Left lung (tissue), 10 donors: ENCODE results near the gene FMNL2. TPM values are rescaled to one million over a fixed set of nuclear protein-coding genes. Genes with fewer than 3 reads are reported as not detected.
A peak's percentile ranks its signal among the peaks of the same experiment; 100 is the strongest.
"Not testable (repeated sequence)": the region's sequence is repeated elsewhere in the genome, so short reads cannot be mapped to it uniquely, and the experiment has no call there.

ENCODE experiments used
- ATAC-seq: fragments of 200-7000 bp; cut with Tn5 transposase; one replicate; pipeline ENCODE4 v1.9.1; 2020; ENCODE audit warnings: moderate library complexity
- DNase-seq, 4 donors: peaks; one replicate each; pipeline ENCODE4 v3.0.0-alpha.2; 2013 to 2020
- H3K27ac ChIP-seq, 2 donors: fragments of 200-600 bp; sonication (generic) in 1 of 2; one replicate each; pipeline versions ENCODE4 v1.5.0 to v1.8.0; 2020 to 2021
- H3K27me3 ChIP-seq, 2 donors: fragments of 200-600 bp; sonication (generic) in 1 of 2; one replicate each; pipeline versions ENCODE4 v1.5.0 to v1.8.0; 2020 to 2021
- H3K36me3 ChIP-seq, 2 donors: fragments of 200-600 bp; sonication (generic) in 1 of 2; one replicate each; pipeline versions ENCODE4 v1.5.0 to v1.8.0; 2020 to 2021
- H3K4me1 ChIP-seq, 2 donors: fragments of 200-600 bp; one replicate each; pipeline ENCODE4 v1.8.0; 2021
- H3K4me3 ChIP-seq, 2 donors: fragments of 200-600 bp; sonication (generic) in 1 of 2; one replicate each; pipeline versions ENCODE4 v1.5.0 to v1.8.0; 2020 to 2021; ENCODE audit warnings: mild to moderate bottlenecking in 1 of 2
- H3K9me3 ChIP-seq, 2 donors: fragments of 200-600 bp; sonication (generic) in 1 of 2; one replicate each; pipeline versions ENCODE4 v1.5.0 to v1.8.0; 2020 to 2021
- CTCF ChIP-seq, 2 donors: fragments of 200-600 bp; sonication (generic) in 1 of 2; IDR thresholded peaks; one replicate each; pipeline versions ENCODE4 v1.5.0 to v1.8.0; 2021; ENCODE audit warnings: antibody characterized with exemption in 2 of 2
- intact Hi-C, 2 donors: fragments of 100-400 bp; cut with DNase I; formaldehyde crosslinking; loops; one replicate each; pipeline versions ENCODE4 v1.11.2 to v1.14.2; 2022
- polyA plus RNA-seq, 6 donors: library from polyadenylated mRNA; unstranded; fragments of 120-200 nt; gene quantifications; one replicate each; pipeline ENCODE4 v1.2.1, GENCODE V29; 2013; ENCODE audit not compliant: insufficient read length in 6 of 6
- total RNA-seq, 2 donors: library from RNA; stranded (reverse); fragmentation: NEBNext Ultra II Directional; extraction: Animal tissue kit (Norgen Biotek cat#: 25700); gene quantifications; one replicate each; pipeline ENCODE4 v1.2.1, GENCODE V29; 2021
- donor health status: DM: no; HTN: yes; CAD: no.
- donor health status: DM: no; HTN: no; CAD: no.

Gene FMNL2
- total and polyA plus RNA-seq, 8 donors, result 36.3 to 90.0 (median 77.7) TPM

DNA sequence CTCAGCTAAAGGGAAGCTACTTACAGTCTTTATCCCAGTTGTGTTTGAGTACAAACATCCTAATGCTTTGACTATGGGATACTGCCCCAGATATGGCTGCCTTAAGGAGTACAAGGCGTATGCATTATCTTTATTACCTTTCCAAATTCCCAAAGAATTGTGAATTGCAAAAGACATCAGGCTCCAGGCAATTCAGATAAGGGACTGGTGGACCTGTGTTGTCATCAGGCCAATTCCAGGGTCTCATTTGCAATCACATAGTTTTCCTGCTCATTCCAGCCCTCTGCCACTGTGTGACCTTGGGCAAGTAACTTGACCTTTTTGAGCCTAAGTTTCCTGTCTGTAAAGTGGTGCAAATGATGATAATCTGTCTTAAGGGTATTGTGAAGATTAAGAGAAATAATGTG lies 137.5 kb downstream of the FMNL2 start:
- Histone ChIP-seq H3K9me3 (no peaks in the 10 kb centered on the region), H3K36me3 (no peaks in the 10 kb centered on the region), H3K27ac (no peak overlapping the region), H3K4me3 (no peak overlapping the region), H3K27me3 (no peaks in the 10 kb centered on the region), H3K4me1 (peaks cover 5 to 39% of the 10 kb centered on the region in 2 donors)
- intact Hi-C loops, result no loop called here
- no peak for DNase-seq
- no peak for TF ChIP-seq CTCF (IDR thresholded peaks at IDR 0.05)
- no peak for ATAC-seq

- intact Hi-C loops, result no loop called here
- Histone ChIP-seq H3K9me3 (no peaks in the 10 kb centered on the region), H3K27me3 (no peaks in the 10 kb centered on the region), H3K36me3 (no peaks in the 10 kb centered on the region), H3K4me1 (peaks cover 5 to 31% of the 10 kb centered on the region in 2 donors), H3K27ac (no peak overlapping the region), H3K4me3 (no peak overlapping the region)
- no peak for TF ChIP-seq CTCF (IDR thresholded peaks at IDR 0.05)
- no peak for DNase-seq
- ATAC-seq, result peak; percentile 13
Measured at GRCh38 chr2:152473151-152473857, 138.3 kb downstream of the FMNL2 start.

GRCh38 chr2:152474523-152474922 lies 139.5 kb downstream of the FMNL2 start:
- DNase-seq, ATAC-seq, H3K36me3 ChIP-seq, H3K9me3 ChIP-seq, H3K4me3 ChIP-seq, H3K27me3 ChIP-seq, H3K27ac ChIP-seq, intact Hi-C loops: not testable (repeated sequence)
- peaks cover 5 to 18% of the 10 kb centered on the region in 2 donors for H3K4me1 ChIP-seq

DNA sequence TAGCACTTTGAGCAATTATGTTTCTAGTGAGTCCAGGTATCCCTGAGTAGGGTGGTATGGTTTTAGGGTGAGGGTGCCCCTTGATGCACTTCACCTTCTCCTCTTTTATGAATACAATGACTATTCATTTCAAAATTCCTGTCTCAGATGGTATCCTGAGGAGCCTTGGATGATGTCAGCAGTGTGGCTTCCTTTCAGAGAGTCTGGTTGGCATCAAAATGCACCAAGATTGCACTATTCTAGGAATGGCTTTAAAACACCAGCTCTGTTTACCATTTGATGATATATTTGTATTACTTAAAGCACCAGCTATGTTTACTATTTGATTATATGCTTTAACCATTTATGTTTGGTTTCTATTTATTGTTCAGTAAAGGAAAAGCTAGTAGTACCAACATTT lies 141.0 kb downstream of the FMNL2 start:
- no peaks in the 10 kb centered on the region for H3K9me3 ChIP-seq
- H3K27ac ChIP-seq, result no peak overlapping the region
- no peak overlapping the region for H3K4me3 ChIP-seq
- intact Hi-C loops, result no loop called here
- no peak for DNase-seq
- TF ChIP-seq CTCF (IDR thresholded peaks at IDR 0.05), result no peak
- no peaks in the 10 kb centered on the region for H3K36me3 ChIP-seq
- no peak for ATAC-seq
- no peaks in the 10 kb centered on the region for H3K27me3 ChIP-seq
- peaks cover 5 to 11% of the 10 kb centered on the region in 2 donors for H3K4me1 ChIP-seq

DNA sequence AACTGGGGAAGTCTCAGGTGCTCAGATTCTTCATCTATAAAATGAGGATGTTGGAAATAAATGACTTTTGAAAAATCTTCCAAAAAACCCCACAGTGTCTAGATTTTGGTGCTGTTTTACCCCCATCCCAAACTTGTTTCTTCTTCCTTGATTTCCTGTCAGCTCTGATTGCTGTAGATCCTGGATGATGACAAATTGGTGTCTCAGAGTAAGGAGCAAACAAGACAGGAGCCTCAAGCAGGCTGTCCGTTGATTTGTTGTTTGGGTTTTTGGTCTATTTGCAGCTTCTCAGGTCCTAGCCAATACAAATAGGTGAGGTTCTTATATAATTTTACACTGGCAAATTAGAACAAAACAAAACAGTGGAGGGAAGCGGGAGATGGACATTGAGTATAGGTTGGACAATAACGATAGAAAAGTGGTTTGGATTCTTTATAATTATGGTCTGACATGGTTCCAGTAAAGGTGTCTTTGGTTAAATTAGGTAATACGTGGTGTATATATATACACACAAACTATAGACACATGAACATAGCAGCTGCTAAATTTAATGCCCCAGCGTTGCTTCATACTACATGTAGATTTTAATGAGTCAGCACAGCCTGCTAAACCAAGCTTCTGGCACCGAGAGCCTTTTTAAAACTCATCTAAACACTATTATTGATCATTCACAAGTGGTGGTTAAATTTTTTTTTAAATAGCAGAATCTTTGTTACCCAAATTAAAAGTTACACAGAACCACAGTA lies 142.5 kb downstream of the FMNL2 start:
- TF ChIP-seq CTCF (IDR thresholded peaks at IDR 0.05), result no peak
- ATAC-seq, result no peak
- Histone ChIP-seq H3K36me3 (no peaks in the 10 kb centered on the region), H3K9me3 (no peaks in the 10 kb centered on the region), H3K4me3 (no peak overlapping the region), H3K27me3 (no peaks in the 10 kb centered on the region), H3K4me1 (peaks cover 0 to 1% of the 10 kb centered on the region in 2 donors), H3K27ac (no peak overlapping the region)
- intact Hi-C loops, result no loop called here
- no peak for DNase-seq
